ENCODE data around the gene CETN1.

Gene CETN1

GRCh38 chr18:627231-627630, 47.1 kb downstream of the CETN1 start:
- no peak for FAIRE-seq

GRCh38 chr18:629269-630150, 49.3 kb downstream of the CETN1 start:
- no peak for FAIRE-seq

- FAIRE-seq = no peak
Observed at GRCh38 chr18:631560-631959, 51.4 kb downstream of the CETN1 start.
